A673 (cell line): ENCODE measurements around the gene MAPK12.

Experiments used
- EZH2 ChIP-seq: fragments of 200-600 bp; sonication (generic); IDR thresholded peaks from 2 replicates; pipeline ENCODE4 v1.6.1; 2017; ENCODE audit warnings: borderline replicate concordance, low read depth, mild to moderate bottlenecking, mixed read lengths, antibody characterized with exemption, low read length; ENCODE audit not compliant: poor library complexity, severe bottlenecking
- TF ChIP-seq, protein P1 (sequence below): fragments of 300-800, 200-600 bp; sonication (generic); conservative IDR thresholded peaks from 2 replicates; pipeline ENCODE4 v1.5.1; 2017; ENCODE audit warnings: low read depth, mild to moderate bottlenecking, antibody characterized with exemption, low read length, moderate library complexity, mixed read lengths

DNA sequence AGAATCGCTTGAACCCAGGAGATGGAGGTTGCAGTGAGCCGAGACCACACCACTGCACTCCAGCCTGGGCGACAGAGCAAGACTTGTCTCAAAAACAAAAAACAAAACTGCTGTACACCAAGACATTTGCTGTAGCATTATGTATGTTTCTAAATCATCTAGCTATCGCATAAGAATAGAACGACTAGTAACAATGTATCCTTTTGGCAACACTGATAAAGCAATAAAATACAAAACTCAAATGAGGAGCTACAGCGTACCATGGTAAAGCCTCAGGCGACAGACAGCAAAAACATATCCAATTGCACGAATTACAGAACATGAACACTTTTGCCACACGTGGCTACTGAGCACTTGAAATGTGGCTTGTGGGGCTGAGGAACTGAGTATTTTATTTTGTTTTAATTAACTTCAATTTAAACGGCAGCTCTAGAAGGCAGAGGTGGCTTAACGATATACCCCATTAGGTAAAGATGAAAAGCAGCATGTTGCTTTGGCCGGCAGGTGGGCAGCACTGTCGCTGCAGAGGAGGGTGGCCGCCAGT lies 19.0 kb downstream of the MAPK12 start:
- TF ChIP-seq, protein P1, sequence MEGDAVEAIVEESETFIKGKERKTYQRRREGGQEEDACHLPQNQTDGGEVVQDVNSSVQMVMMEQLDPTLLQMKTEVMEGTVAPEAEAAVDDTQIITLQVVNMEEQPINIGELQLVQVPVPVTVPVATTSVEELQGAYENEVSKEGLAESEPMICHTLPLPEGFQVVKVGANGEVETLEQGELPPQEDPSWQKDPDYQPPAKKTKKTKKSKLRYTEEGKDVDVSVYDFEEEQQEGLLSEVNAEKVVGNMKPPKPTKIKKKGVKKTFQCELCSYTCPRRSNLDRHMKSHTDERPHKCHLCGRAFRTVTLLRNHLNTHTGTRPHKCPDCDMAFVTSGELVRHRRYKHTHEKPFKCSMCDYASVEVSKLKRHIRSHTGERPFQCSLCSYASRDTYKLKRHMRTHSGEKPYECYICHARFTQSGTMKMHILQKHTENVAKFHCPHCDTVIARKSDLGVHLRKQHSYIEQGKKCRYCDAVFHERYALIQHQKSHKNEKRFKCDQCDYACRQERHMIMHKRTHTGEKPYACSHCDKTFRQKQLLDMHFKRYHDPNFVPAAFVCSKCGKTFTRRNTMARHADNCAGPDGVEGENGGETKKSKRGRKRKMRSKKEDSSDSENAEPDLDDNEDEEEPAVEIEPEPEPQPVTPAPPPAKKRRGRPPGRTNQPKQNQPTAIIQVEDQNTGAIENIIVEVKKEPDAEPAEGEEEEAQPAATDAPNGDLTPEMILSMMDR = no peak
- no peak for TF ChIP-seq EZH2
